Colon (tissue), 2 donors: ENCODE results near the gene SERPINB12.

ENCODE experiments used
- FAIRE-seq: peaks from 2 replicates; lab custom pipeline; 2012; peaks lifted over from hg19 to GRCh38; lab: Jason Lieb, UNC
- donor health status: control.
- donor health status: control.

SERPINB12 gene

GRCh38 chr18:63603355-63603754, 61.2 kb downstream of the SERPINB12 start:
- no peak for FAIRE-seq

GRCh38 chr18:63603772-63604171, 61.6 kb downstream of the SERPINB12 start:
- no peak for FAIRE-seq

GRCh38 chr18:63604791-63605567, 62.8 kb downstream of the SERPINB12 start:
- no peak for FAIRE-seq

- no peak for FAIRE-seq
Observed at GRCh38 chr18:63606526-63606925, 64.4 kb downstream of the SERPINB12 start.

- no peak for FAIRE-seq
Observed at GRCh38 chr18:63613420-63613819, 71.3 kb downstream of the SERPINB12 start.

- FAIRE-seq = no peak
Observed at GRCh38 chr18:63617049-63617914, 75.1 kb downstream of the SERPINB12 start.

- FAIRE-seq = no peak
Observed at GRCh38 chr18:63617915-63618234, 75.7 kb downstream of the SERPINB12 start.
